WERI-Rb-1 (cell line): ENCODE measurements around the gene GOLGA6L10.

Experiments used
- DNase-seq: peaks from one replicate; pipeline ENCODE4 v3.0.0-alpha.2; 2020
- H3K27ac ChIP-seq: fragments of 250-450 bp; sonication (Bioruptor Pico); 2 replicates; pipeline ENCODE4 v1.5.1; 2020; ENCODE audit warnings: mild to moderate bottlenecking, moderate library complexity
- H3K27me3 ChIP-seq: fragments of 250-450 bp; sonication (Bioruptor Pico); 2 replicates; pipeline ENCODE4 v1.5.1; 2021; ENCODE audit warnings: mild to moderate bottlenecking, low read depth, moderate library complexity; ENCODE audit not compliant: insufficient read depth, severe bottlenecking
- H3K36me3 ChIP-seq: fragments of 250-450 bp; sonication (Bioruptor Pico); 2 replicates; pipeline ENCODE4 v1.5.1; 2020; ENCODE audit warnings: mild to moderate bottlenecking, moderate library complexity
- H3K4me3 ChIP-seq: 2 replicates; pipeline ENCODE4 v1.5.1; 2011; ENCODE audit warnings: low read depth, mild to moderate bottlenecking, control low read depth, low read length
- H3K9me3 ChIP-seq: fragments of 250-450 bp; sonication (Bioruptor Pico); 2 replicates; pipeline ENCODE4 v1.5.1; 2021; ENCODE audit warnings: mild to moderate bottlenecking, moderate library complexity; ENCODE audit not compliant: severe bottlenecking
- CTCF ChIP-seq: IDR thresholded peaks from 2 replicates; pipeline ENCODE4 v1.5.1; 2011; ENCODE audit warnings: low read depth, mild to moderate bottlenecking, control low read depth, inconsistent platforms, low read length

Gene GOLGA6L10

GRCh38 chr15:82298032-82298431, 51.2 kb downstream of the GOLGA6L10 start:
- no peak overlapping the region for H3K27ac ChIP-seq
- TF ChIP-seq CTCF, result no peak
- no peaks in the 10 kb centered on the region for H3K9me3 ChIP-seq
- no peak overlapping the region for H3K4me3 ChIP-seq
- no peaks in the 10 kb centered on the region for H3K27me3 ChIP-seq
- DNase-seq, result no peak
- H3K36me3 ChIP-seq, result no peaks in the 10 kb centered on the region

- Histone ChIP-seq H3K4me3 (no peak overlapping the region), H3K9me3 (no peaks in the 10 kb centered on the region), H3K36me3 (no peaks in the 10 kb centered on the region), H3K27ac (no peak overlapping the region), H3K27me3 (no peaks in the 10 kb centered on the region)
- no peak for TF ChIP-seq CTCF
- no peak for DNase-seq
Measured at GRCh38 chr15:82297546-82297945, 51.7 kb downstream of the GOLGA6L10 start.

GRCh38 chr15:82294061-82294690, 55.1 kb downstream of the GOLGA6L10 start:
- DNase-seq, result no peak
- Histone ChIP-seq H3K27me3 (no peaks in the 10 kb centered on the region), H3K4me3 (no peak overlapping the region), H3K9me3 (no peaks in the 10 kb centered on the region), H3K27ac (no peak overlapping the region), H3K36me3 (no peaks in the 10 kb centered on the region)
- no peak for TF ChIP-seq CTCF

GRCh38 chr15:82292271-82292670, 57.0 kb downstream of the GOLGA6L10 start:
- Histone ChIP-seq H3K27me3 (no peaks in the 10 kb centered on the region), H3K4me3 (no peak overlapping the region)
- DNase-seq, result no peak

More at GRCh38 chr15:82292271-82292670, 57.0 kb downstream of the GOLGA6L10 start:
- no peak overlapping the region for H3K27ac ChIP-seq
- no peak for TF ChIP-seq CTCF
- no peaks in the 10 kb centered on the region for H3K36me3 ChIP-seq
- H3K9me3 ChIP-seq, result no peaks in the 10 kb centered on the region
